ENCODE measurements around the gene MYO18B.

The MYO18B gene

DNA sequence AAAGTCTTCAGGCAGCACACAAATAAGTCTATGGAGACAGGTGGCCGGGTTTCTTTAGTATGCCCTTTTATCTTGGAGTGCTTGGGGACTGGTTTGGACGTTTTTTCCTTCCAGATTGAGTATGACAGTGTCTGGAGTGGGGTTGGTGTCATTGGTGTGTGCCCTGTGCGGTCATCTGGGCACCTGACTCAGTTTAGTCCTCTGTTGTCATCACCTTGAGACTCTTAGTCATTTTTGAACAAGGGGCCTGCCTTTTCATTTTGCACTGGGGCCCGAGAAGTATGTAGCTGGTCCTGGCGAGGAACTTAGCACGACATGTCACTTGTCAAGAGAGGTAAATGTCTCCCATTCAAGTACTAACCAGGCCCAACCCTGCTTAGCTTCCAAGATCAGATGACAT lies 27.2 kb upstream of the MYO18B start:
- H3K36me3 ChIP-seq (ENCODE audit: control insufficient read depth, insufficient read depth, low read length) = peaks cover 35% of the 10 kb centered on the region
- no peaks in the 10 kb centered on the region for H3K27me3 ChIP-seq (ENCODE audit: control insufficient read depth, insufficient read depth, low read length)
- no peak overlapping the region for H3K27ac ChIP-seq (ENCODE audit: low read depth, low read length)
- no peaks in the 10 kb centered on the region for H3K9me3 ChIP-seq (ENCODE audit: control insufficient read depth, insufficient read depth, low read length)
- H3K4me1 ChIP-seq (ENCODE audit: control insufficient read depth, insufficient read depth, low read length) = 0 out of 2 replicates have a peak, but pooled peaks cover 4% of the 10 kb centered on the region
- H3K4me3 ChIP-seq (ENCODE audit: low read depth, low read length) = no peak overlapping the region
- H3K9ac ChIP-seq (ENCODE audit: low read depth, low read length) = no peak overlapping the region

DNA sequence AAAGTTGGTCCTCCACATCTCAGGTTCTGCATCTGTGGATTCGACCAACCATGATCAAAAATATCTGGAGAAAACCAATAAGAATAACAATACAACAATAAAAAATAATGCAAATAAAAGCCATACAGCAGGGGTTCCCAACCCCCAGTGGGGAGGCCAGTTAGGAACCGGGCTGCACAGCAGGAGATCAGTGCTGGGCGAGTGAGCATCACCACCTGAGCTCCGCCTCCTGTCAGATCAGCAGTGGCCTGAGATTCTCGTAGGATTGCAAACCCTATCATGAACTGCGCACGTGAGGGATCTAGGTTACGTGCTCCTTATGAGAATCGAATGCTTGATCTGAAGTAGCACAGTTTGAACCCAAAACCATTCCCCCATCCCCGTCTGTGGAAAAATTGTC lies 25.4 kb upstream of the MYO18B start:
- Histone ChIP-seq H3K9ac (ENCODE audit: low read depth, low read length) (no peak overlapping the region), H3K27ac (ENCODE audit: low read depth, low read length) (no peak overlapping the region), H3K36me3 (ENCODE audit: control insufficient read depth, insufficient read depth, low read length) (peaks cover 26% of the 10 kb centered on the region), H3K4me3 (ENCODE audit: low read depth, low read length) (no peak overlapping the region), H3K27me3 (ENCODE audit: control insufficient read depth, insufficient read depth, low read length) (no peaks in the 10 kb centered on the region), H3K9me3 (ENCODE audit: control insufficient read depth, insufficient read depth, low read length) (no peaks in the 10 kb centered on the region), H3K4me1 (ENCODE audit: control insufficient read depth, insufficient read depth, low read length) (0 out of 2 replicates have a peak, but pooled peaks cover 4% of the 10 kb centered on the region)

DNA sequence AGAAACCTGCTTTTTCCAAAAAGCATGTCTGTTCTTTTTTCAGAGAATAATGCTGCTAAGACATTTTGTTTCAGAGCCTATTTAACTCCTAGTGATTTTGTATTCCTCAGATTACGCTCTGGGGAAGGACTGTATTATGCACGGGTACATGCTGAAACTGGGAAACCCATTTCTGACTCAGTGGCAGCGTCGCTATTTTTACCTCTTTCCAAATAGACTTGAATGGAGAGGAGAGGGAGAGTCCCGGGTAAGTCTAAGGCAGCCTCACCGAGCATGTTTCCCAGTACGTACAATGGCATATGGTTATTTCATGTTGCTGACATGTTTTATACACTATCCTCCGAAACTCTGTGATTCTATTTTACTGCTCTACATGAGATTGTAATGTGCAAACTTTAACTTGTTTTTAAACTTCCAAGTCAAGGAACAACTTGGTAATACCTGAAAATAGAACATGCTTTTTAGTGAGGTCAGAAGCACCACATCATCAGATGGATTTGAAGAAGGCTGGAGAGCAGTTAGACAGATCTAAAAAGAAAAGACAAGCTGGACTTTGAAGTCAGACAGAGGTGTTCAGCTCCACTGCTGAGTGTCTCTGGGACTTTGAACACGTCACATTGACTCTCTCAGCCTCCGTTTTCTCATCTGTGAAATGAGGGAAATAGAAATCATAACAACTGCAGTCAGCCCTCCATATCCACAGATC lies 23.7 kb upstream of the MYO18B start:
- H3K4me3 ChIP-seq (ENCODE audit: low read depth, low read length) = no peak overlapping the region
- no peaks in the 10 kb centered on the region for H3K9me3 ChIP-seq (ENCODE audit: control insufficient read depth, insufficient read depth, low read length)
- no peak overlapping the region for H3K27ac ChIP-seq (ENCODE audit: low read depth, low read length)
- H3K27me3 ChIP-seq (ENCODE audit: control insufficient read depth, insufficient read depth, low read length) = no peaks in the 10 kb centered on the region
- no peak overlapping the region for H3K9ac ChIP-seq (ENCODE audit: low read depth, low read length)
- H3K4me1 ChIP-seq (ENCODE audit: control insufficient read depth, insufficient read depth, low read length) = 0 out of 2 replicates have a peak, but pooled peaks cover 4% of the 10 kb centered on the region
- peaks cover 32% of the 10 kb centered on the region for H3K36me3 ChIP-seq (ENCODE audit: control insufficient read depth, insufficient read depth, low read length)

DNA sequence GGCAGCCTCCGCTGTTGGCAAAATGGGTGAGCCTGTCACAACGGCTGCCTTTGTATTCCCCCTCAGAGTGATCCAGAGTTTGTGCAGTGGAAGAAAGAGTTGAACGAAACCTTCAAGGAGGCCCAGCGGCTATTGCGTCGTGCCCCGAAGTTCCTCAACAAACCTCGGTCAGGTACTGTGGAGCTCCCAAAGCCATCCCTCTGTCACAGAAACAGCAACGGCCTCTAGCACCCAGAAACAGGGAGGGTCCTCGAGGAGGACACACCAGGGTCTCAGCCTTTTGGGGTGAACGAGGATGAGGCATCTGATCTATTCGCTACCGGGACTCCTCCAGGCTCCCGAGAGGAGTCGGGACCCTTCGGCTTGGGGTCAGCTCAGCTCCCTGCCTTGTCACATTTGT lies 19.8 kb upstream of the MYO18B start:
- Histone ChIP-seq H3K36me3 (ENCODE audit: control insufficient read depth, insufficient read depth, low read length) (peaks cover 13% of the 10 kb centered on the region; the same call in 1 of the 2 replicates), H3K4me3 (ENCODE audit: low read depth, low read length) (no peak overlapping the region)

DNA sequence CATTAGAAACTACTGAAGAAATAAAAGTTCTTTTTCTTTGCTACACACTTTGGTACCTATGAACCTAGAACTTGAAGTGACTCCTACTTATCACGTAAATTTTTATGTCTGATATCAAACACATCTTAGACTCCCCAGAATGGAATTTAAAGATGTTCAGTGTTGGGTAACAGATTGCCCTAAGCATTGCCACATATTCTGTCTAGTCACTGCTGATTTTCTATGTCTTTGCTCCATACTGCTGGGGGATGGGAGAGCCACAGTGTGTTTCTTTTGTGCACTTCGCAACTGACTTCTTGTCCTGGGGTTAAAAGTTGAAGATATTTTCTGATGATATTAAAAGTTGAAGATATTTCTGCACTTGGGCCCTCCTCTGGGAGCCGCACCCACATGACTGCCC lies 19.4 kb upstream of the MYO18B start:
- Histone ChIP-seq H3K36me3 (ENCODE audit: control insufficient read depth, insufficient read depth, low read length) (peaks cover 13% of the 10 kb centered on the region; the same call in 1 of the 2 replicates), H3K9me3 (ENCODE audit: control insufficient read depth, insufficient read depth, low read length) (no peaks in the 10 kb centered on the region), H3K9ac (ENCODE audit: low read depth, low read length) (no peak overlapping the region)

More for the DNA sequence above, 19.8 kb upstream of the MYO18B start:
- H3K27me3 ChIP-seq (ENCODE audit: control insufficient read depth, insufficient read depth, low read length) = no peaks in the 10 kb centered on the region
- H3K9ac ChIP-seq (ENCODE audit: low read depth, low read length) = no peak overlapping the region
- peaks cover 5% of the 10 kb centered on the region; the same call in 1 of the 2 replicates for H3K4me1 ChIP-seq (ENCODE audit: control insufficient read depth, insufficient read depth, low read length)
- H3K9me3 ChIP-seq (ENCODE audit: control insufficient read depth, insufficient read depth, low read length) = no peaks in the 10 kb centered on the region
- H3K27ac ChIP-seq (ENCODE audit: low read depth, low read length) = no peak overlapping the region

DNA sequence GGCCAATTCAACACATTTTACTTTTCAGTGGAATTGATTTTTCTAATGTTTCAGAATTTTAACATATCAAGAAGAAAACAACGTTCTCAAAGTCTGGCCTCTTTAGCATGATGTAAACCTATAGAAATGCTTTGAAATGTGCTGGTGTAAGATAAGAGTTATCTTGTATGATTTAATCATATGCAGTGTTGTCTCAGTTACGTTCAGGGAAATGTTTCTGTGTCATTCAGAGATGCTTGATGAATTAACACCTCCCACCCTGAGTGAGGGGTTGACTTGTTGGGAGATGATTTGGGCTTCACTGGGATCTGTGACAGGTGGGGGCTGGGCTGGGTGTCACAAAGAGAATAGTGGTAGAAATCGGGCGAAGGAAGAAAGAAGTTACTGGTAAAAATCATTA lies 15.7 kb upstream of the MYO18B start:
- Histone ChIP-seq H3K4me3 (ENCODE audit: low read depth, low read length) (no peak overlapping the region), H3K4me1 (ENCODE audit: control insufficient read depth, insufficient read depth, low read length) (peaks cover 5% of the 10 kb centered on the region; the same call in 1 of the 2 replicates), H3K27ac (ENCODE audit: low read depth, low read length) (no peak overlapping the region), H3K9me3 (ENCODE audit: control insufficient read depth, insufficient read depth, low read length) (no peaks in the 10 kb centered on the region), H3K27me3 (ENCODE audit: control insufficient read depth, insufficient read depth, low read length) (no peaks in the 10 kb centered on the region), H3K9ac (ENCODE audit: low read depth, low read length) (no peak overlapping the region), H3K36me3 (ENCODE audit: control insufficient read depth, insufficient read depth, low read length) (peaks cover 10% of the 10 kb centered on the region; the same call in 1 of the 2 replicates)

More for the DNA sequence above, 19.4 kb upstream of the MYO18B start:
- Histone ChIP-seq H3K4me1 (ENCODE audit: control insufficient read depth, insufficient read depth, low read length) (peaks cover 5% of the 10 kb centered on the region; the same call in 1 of the 2 replicates), H3K27me3 (ENCODE audit: control insufficient read depth, insufficient read depth, low read length) (no peaks in the 10 kb centered on the region), H3K27ac (ENCODE audit: low read depth, low read length) (no peak overlapping the region), H3K4me3 (ENCODE audit: low read depth, low read length) (no peak overlapping the region)

DNA sequence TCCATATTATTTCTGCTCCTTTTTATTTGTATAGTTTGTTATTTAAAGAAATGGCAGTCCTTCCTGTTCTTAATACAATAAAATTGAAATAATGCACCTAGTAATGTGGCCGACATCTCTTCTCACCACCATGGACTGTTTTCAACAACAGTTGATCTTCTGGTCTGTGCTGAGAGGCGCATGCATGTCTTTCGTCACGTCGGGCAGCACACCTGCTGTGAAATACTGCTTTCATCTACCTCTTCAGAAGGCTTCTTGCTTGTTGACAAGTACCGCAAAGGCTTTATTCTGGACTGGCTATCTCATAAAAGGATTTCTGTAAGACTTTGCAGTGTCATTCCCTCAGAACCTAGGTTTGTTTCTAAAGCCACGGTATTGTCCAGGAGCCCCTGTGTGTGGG lies 13.9 kb upstream of the MYO18B start:
- Histone ChIP-seq H3K9me3 (ENCODE audit: control insufficient read depth, insufficient read depth, low read length) (no peaks in the 10 kb centered on the region), H3K9ac (ENCODE audit: low read depth, low read length) (no peak overlapping the region), H3K36me3 (ENCODE audit: control insufficient read depth, insufficient read depth, low read length) (peaks cover 2% of the 10 kb centered on the region; the same call in 1 of the 2 replicates), H3K4me1 (ENCODE audit: control insufficient read depth, insufficient read depth, low read length) (peaks cover 5% of the 10 kb centered on the region; the same call in 1 of the 2 replicates), H3K4me3 (ENCODE audit: low read depth, low read length) (no peak overlapping the region), H3K27ac (ENCODE audit: low read depth, low read length) (no peak overlapping the region), H3K27me3 (ENCODE audit: control insufficient read depth, insufficient read depth, low read length) (no peaks in the 10 kb centered on the region)

DNA sequence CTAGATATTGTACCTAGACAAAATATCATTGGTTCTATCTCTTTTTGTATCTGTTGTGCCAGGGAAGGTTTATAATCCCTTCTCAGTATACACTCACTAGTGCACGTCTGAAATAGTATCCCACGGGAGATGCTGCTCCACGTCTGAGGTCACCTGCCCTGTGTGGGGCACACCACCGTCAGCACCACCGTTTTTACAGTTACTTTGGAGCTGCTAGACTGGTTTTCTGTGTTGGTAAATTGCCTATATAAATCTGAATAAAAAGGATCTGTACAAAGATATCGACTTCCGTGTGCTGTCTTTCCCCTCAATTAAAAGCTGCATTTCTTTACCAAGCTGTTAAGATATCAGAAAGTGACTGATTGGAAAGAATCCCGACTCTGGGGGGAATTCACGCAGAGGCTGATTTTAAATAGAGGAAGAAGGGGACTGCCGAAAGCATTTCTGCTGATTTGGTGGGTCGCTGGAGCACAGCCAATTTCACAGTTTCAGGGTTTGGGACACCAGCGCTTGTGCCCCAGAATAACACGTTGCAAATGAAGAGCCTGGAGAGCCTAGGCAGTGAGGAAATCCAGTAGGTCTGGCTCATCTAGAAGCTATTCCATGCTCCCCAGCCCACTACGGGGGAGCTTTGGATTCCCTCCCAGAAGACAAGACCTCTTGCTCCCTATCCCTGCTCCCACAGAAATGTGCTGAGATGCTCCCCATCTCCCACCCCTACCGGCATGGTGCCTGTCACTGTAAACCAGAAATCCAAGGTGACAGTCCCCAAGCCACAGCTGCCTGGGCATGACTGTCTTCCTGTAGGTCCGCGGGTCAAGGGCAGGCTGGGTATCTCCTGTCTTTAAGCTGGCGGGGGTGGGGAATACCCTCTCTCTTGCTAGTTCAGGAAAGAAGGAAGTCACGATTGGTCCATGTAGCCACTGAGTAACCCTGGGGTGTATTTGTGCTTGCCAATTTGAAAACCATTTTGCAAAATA lies 12.7 kb upstream of the MYO18B start:
- H3K9me3 ChIP-seq (ENCODE audit: control insufficient read depth, insufficient read depth, low read length) = no peaks in the 10 kb centered on the region
- peaks cover 5% of the 10 kb centered on the region; the same call in 1 of the 2 replicates for H3K4me1 ChIP-seq (ENCODE audit: control insufficient read depth, insufficient read depth, low read length)
- H3K27me3 ChIP-seq (ENCODE audit: control insufficient read depth, insufficient read depth, low read length) = no peaks in the 10 kb centered on the region
- no peak overlapping the region for H3K4me3 ChIP-seq (ENCODE audit: low read depth, low read length)
- no peak overlapping the region for H3K27ac ChIP-seq (ENCODE audit: low read depth, low read length)
- H3K36me3 ChIP-seq (ENCODE audit: control insufficient read depth, insufficient read depth, low read length) = no peaks in the 10 kb centered on the region
- no peak overlapping the region for H3K9ac ChIP-seq (ENCODE audit: low read depth, low read length)

DNA sequence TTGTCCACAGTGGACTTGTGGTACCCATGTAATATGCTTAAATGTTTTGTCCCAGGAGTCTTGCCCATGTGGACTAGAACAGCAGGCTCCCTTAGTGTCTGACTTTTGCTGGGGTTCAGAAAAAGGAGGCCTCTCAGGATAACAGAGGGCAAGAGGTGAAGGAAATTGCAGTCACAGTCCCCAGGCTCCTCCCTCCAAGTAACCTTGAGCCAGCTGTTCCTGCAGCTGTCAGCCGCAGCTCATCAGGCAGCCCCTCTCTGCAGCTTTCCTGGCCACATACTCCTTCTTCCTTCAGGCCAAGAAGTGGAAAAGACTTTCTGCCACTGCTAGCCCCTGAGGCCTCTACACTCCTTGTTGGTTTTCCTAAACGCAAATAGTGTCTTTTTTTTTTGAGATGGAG lies 6.3 kb upstream of the MYO18B start:
- Histone ChIP-seq H3K27me3 (ENCODE audit: control insufficient read depth, insufficient read depth, low read length) (no peaks in the 10 kb centered on the region), H3K27ac (ENCODE audit: low read depth, low read length) (no peak overlapping the region), H3K9ac (ENCODE audit: low read depth, low read length) (no peak overlapping the region), H3K4me3 (ENCODE audit: low read depth, low read length) (no peak overlapping the region), H3K36me3 (ENCODE audit: control insufficient read depth, insufficient read depth, low read length) (no peaks in the 10 kb centered on the region), H3K4me1 (ENCODE audit: control insufficient read depth, insufficient read depth, low read length) (no peaks in the 10 kb centered on the region), H3K9me3 (ENCODE audit: control insufficient read depth, insufficient read depth, low read length) (no peaks in the 10 kb centered on the region)

DNA sequence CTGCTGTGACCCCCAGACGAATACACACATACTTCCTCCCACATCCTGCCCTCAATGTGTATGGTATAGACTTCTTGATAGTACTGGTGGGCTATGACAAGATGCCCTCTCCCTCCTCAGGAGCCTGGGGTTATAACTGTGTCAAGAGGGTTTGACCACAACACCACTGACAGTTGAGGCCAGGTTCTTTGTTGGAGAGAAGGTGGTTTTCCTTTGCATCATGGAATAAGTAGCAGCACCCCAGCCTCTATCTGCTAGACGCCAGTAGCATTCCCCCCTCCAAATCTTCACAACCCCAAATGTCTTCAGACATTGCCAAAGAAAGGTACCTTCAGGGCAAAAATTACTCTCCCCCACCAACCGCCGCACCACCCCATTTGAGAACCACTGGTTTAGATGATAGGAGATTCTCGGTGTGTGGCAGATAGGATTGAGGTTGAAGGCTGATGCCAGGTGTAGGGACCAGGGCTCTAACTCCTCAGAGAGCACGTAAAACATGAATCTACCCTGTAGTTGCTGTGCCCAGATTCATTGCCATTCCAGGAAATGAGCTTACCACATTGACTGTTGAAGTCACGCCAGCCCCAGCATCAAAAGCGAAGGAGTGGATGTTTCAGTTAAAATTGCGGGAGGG lies 5.5 kb upstream of the MYO18B start:
- Histone ChIP-seq H3K4me1 (ENCODE audit: control insufficient read depth, insufficient read depth, low read length) (no peaks in the 10 kb centered on the region), H3K9ac (ENCODE audit: low read depth, low read length) (no peak overlapping the region), H3K36me3 (ENCODE audit: control insufficient read depth, insufficient read depth, low read length) (no peaks in the 10 kb centered on the region), H3K27me3 (ENCODE audit: control insufficient read depth, insufficient read depth, low read length) (no peaks in the 10 kb centered on the region), H3K4me3 (ENCODE audit: low read depth, low read length) (no peak overlapping the region), H3K9me3 (ENCODE audit: control insufficient read depth, insufficient read depth, low read length) (no peaks in the 10 kb centered on the region), H3K27ac (ENCODE audit: low read depth, low read length) (no peak overlapping the region)

Data from HUES48 (cell line).